ENCODE measurements around the gene C20orf173.
"Not testable (repeated sequence)": the region's sequence is repeated elsewhere in the genome, so short reads cannot be mapped to it uniquely, and the experiment has no call there.

The C20orf173 gene

DNA sequence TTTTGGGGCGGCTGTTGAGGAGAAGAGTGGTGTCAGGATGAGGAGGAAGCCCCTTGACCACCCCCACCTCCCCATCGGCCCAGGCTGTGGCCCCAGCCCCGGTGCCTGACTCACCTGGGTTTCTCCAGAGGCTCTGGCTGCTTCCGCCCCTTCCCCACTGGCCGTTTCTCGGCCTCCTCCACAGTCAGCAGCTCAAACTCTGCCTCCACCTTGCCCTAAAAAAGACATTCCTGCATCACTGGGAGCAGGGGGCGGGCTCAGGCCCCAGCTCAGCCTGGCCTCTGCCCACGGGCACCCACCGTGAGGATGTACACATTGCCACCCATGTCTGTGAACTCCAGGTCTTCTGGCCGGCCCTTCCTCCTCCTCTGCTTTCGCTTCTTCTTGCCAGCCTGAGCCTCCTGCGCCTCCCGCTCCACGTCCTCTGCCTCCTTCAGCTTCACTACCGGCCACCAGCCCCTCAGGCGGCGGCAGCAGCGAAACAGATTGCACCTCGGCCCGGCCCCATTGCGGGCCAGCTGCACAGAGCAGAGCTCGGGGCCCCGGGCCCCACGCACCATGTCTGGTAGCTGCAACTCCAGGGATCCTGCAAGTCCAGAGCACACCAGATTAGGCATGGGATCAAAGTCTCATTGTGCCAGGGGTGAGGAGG is 29.7 kb upstream of the C20orf173 start:
- Mint-ChIP-seq H3K27me3 (ENCODE audit: low read depth) (no peaks in the 10 kb centered on the region), H3K9me3 (no peaks in the 10 kb centered on the region), H3K4me3 (no peak overlapping the region), H3K4me1 (ENCODE audit: low read depth) (no peaks in the 10 kb centered on the region), H3K27ac (no peak overlapping the region), H3K36me3 (ENCODE audit: low read depth) (peaks cover 17% of the 10 kb centered on the region)

DNA sequence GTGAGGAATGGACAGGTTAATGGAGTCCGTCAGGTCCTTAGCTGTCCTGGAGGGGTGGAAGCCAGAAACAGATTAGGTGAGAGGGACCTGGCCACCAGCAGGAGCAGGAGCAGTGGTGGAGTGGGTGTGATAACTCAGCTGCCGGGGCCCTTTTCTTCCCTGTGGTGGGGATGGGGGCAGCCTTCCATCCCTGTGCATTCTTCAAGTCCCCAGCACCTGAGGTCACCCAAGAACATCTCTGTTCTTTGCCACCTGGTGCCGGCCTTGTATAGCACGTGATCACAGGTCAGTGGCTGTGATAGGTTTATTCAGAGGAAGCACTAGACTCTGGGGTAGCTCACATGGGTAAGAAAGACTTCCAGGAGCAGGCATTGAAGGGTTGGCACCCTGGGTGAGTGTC is 29.0 kb upstream of the C20orf173 start:
- no peaks in the 10 kb centered on the region for H3K27me3 Mint-ChIP-seq (ENCODE audit: low read depth)
- H3K4me1 Mint-ChIP-seq (ENCODE audit: low read depth) = no peaks in the 10 kb centered on the region
- H3K4me3 Mint-ChIP-seq = no peak overlapping the region
- no peak overlapping the region for H3K27ac Mint-ChIP-seq
- H3K9me3 Mint-ChIP-seq = no peaks in the 10 kb centered on the region
- H3K36me3 Mint-ChIP-seq (ENCODE audit: low read depth) = peaks cover 17% of the 10 kb centered on the region

DNA sequence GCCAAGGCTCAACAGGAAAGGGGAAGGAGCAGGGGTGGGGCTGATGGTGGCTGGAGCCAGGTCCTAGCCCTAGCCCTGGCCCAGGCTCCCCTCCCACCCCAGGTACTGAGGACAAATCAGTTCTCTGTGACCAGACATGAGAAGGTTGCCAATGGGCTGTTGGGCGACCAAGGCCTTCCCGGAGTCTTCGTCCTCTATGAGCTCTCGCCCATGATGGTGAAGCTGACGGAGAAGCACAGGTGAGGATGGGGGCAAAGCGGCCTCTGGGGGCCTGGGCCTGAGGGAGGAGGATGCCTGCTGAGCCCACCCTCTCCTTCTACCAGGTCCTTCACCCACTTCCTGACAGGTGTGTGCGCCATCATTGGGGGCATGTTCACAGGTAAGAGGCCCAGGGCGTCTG is 27.4 kb upstream of the C20orf173 start:
- no peaks in the 10 kb centered on the region for H3K4me1 Mint-ChIP-seq (ENCODE audit: low read depth)
- H3K27ac Mint-ChIP-seq = no peak overlapping the region
- no peaks in the 10 kb centered on the region for H3K9me3 Mint-ChIP-seq
- H3K27me3 Mint-ChIP-seq (ENCODE audit: low read depth) = no peaks in the 10 kb centered on the region
- no peak overlapping the region for H3K4me3 Mint-ChIP-seq
- H3K36me3 Mint-ChIP-seq (ENCODE audit: low read depth) = peaks cover 17% of the 10 kb centered on the region

- Mint-ChIP-seq H3K36me3 (ENCODE audit: low read depth) (peaks cover 17% of the 10 kb centered on the region), H3K4me1 (ENCODE audit: low read depth) (no peaks in the 10 kb centered on the region), H3K27ac (no peak overlapping the region), H3K9me3 (no peaks in the 10 kb centered on the region), H3K27me3 (ENCODE audit: low read depth) (no peaks in the 10 kb centered on the region), H3K4me3 (no peak overlapping the region)
Measured at GRCh38 chr20:35555951-35556645, 26.6 kb upstream of the C20orf173 start.

- not testable (repeated sequence) for H3K4me1 Mint-ChIP-seq (ENCODE audit: low read depth); H3K4me3 Mint-ChIP-seq; H3K27me3 Mint-ChIP-seq (ENCODE audit: low read depth); H3K9me3 Mint-ChIP-seq; H3K27ac Mint-ChIP-seq
- peaks cover 17% of the 10 kb centered on the region for H3K36me3 Mint-ChIP-seq (ENCODE audit: low read depth)
Measured at GRCh38 chr20:35555461-35555860, 26.0 kb upstream of the C20orf173 start.

- Mint-ChIP-seq H3K4me3 (no peak overlapping the region), H3K9me3 (no peaks in the 10 kb centered on the region), H3K27ac (no peak overlapping the region), H3K27me3 (ENCODE audit: low read depth) (no peaks in the 10 kb centered on the region), H3K36me3 (ENCODE audit: low read depth) (peaks cover 22% of the 10 kb centered on the region), H3K4me1 (ENCODE audit: low read depth) (no peaks in the 10 kb centered on the region)
Measured at GRCh38 chr20:35552914-35553313, 23.5 kb upstream of the C20orf173 start.

DNA sequence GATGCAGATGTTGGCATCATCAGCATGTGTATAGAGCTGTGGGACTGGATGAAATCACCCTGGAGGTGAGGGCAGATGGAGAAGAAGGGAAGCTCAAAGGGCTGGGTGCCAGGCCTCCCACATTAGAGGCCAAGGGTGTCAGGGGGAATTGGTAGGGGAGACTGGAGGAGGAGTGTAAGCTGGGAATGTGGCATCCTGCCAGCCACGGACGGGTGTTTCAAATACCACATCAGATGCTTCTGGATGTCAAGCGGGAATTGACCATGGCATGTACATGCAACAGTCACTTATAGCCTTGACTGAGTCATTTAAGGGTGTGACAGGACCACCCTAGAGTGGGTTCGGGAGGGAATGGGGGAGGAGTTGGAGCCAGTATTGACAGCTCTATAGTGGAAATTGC is 22.1 kb upstream of the C20orf173 start:
- Mint-ChIP-seq H3K9me3 (no peaks in the 10 kb centered on the region), H3K36me3 (ENCODE audit: low read depth) (peaks cover 16% of the 10 kb centered on the region), H3K4me1 (ENCODE audit: low read depth) (no peaks in the 10 kb centered on the region), H3K27me3 (ENCODE audit: low read depth) (no peaks in the 10 kb centered on the region), H3K4me3 (no peak overlapping the region), H3K27ac (no peak overlapping the region)

DNA sequence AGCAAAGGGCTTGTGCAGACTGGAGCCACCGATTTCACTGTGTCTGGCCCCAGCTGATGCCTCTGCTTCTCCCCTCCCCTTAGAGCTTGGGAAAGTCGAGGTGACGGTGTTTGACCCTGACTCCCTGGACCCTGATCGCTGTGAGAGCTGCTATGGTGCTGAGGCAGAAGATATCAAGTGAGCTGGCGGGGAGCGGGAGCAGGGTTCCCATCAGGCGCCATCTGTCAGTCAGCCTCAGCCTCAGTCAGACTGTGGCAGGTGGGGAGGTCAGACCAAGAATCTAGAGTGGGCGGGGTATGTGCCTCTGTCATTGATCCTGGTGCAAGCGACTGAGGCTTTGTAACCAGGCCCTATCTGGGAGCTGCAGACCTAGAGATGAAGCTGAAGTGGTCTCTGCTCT is 17.9 kb upstream of the C20orf173 start:
- no peaks in the 10 kb centered on the region for H3K27me3 Mint-ChIP-seq (ENCODE audit: low read depth)
- H3K4me1 Mint-ChIP-seq (ENCODE audit: low read depth) = peaks cover 5% of the 10 kb centered on the region
- H3K9me3 Mint-ChIP-seq = no peaks in the 10 kb centered on the region
- H3K36me3 Mint-ChIP-seq (ENCODE audit: low read depth) = peaks cover 10% of the 10 kb centered on the region
- no peak overlapping the region for H3K27ac Mint-ChIP-seq
- no peak overlapping the region for H3K4me3 Mint-ChIP-seq

GRCh38 chr20:35546127-35546526 is 16.7 kb upstream of the C20orf173 start:
- H3K27ac Mint-ChIP-seq = no peak overlapping the region
- H3K4me3 Mint-ChIP-seq = no peak overlapping the region
- peaks cover 9% of the 10 kb centered on the region for H3K4me1 Mint-ChIP-seq (ENCODE audit: low read depth)
- H3K27me3 Mint-ChIP-seq (ENCODE audit: low read depth) = no peaks in the 10 kb centered on the region
- no peaks in the 10 kb centered on the region for H3K9me3 Mint-ChIP-seq
- H3K36me3 Mint-ChIP-seq (ENCODE audit: low read depth) = peaks cover 10% of the 10 kb centered on the region

- not testable (repeated sequence) for H3K27ac Mint-ChIP-seq, H3K9me3 Mint-ChIP-seq
- H3K4me1 Mint-ChIP-seq (ENCODE audit: low read depth) = peaks cover 10% of the 10 kb centered on the region
Measured at GRCh38 chr20:35544941-35545340, 15.5 kb upstream of the C20orf173 start.

GRCh38 chr20:35544436-35544835 is 15.0 kb upstream of the C20orf173 start:
- Mint-ChIP-seq H3K4me1 (ENCODE audit: low read depth) (peaks cover 10% of the 10 kb centered on the region), H3K4me3 (no peak overlapping the region), H3K27ac (no peak overlapping the region), H3K9me3 (no peaks in the 10 kb centered on the region), H3K36me3 (ENCODE audit: low read depth) (peaks cover 5% of the 10 kb centered on the region), H3K27me3 (ENCODE audit: low read depth) (no peaks in the 10 kb centered on the region)

More at GRCh38 chr20:35544941-35545340, 15.5 kb upstream of the C20orf173 start:
- H3K27me3 Mint-ChIP-seq (ENCODE audit: low read depth); H3K36me3 Mint-ChIP-seq (ENCODE audit: low read depth); H3K4me3 Mint-ChIP-seq: not testable (repeated sequence)

DNA sequence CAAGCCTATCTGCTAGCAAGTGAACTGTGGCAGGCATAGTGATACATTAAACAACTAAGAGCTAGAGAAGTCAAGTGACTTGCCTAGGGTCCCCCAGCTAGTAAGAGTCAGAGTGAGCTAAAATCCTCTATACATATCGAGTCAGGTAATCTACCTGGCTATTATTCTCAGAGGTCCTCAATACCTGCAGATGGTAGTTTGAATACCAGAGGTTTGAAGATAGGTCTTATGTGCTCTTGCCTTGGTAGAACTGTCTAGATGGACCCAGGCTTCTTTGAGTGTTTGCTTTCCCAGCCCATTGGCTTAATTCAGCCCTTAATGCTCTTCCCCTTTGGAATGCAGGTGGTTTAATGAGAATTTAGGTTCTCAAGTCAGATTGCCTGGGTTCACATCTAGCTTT is 13.5 kb upstream of the C20orf173 start:
- peaks cover 10% of the 10 kb centered on the region for H3K4me1 Mint-ChIP-seq (ENCODE audit: low read depth)
- H3K36me3 Mint-ChIP-seq (ENCODE audit: low read depth) = peaks cover 3% of the 10 kb centered on the region
- H3K4me3 Mint-ChIP-seq = peak overlapping the region; percentile 87
- peak overlapping the region; percentile 85 for H3K27ac Mint-ChIP-seq
- H3K27me3 Mint-ChIP-seq (ENCODE audit: low read depth) = no peaks in the 10 kb centered on the region
- H3K9me3 Mint-ChIP-seq = no peaks in the 10 kb centered on the region

DNA sequence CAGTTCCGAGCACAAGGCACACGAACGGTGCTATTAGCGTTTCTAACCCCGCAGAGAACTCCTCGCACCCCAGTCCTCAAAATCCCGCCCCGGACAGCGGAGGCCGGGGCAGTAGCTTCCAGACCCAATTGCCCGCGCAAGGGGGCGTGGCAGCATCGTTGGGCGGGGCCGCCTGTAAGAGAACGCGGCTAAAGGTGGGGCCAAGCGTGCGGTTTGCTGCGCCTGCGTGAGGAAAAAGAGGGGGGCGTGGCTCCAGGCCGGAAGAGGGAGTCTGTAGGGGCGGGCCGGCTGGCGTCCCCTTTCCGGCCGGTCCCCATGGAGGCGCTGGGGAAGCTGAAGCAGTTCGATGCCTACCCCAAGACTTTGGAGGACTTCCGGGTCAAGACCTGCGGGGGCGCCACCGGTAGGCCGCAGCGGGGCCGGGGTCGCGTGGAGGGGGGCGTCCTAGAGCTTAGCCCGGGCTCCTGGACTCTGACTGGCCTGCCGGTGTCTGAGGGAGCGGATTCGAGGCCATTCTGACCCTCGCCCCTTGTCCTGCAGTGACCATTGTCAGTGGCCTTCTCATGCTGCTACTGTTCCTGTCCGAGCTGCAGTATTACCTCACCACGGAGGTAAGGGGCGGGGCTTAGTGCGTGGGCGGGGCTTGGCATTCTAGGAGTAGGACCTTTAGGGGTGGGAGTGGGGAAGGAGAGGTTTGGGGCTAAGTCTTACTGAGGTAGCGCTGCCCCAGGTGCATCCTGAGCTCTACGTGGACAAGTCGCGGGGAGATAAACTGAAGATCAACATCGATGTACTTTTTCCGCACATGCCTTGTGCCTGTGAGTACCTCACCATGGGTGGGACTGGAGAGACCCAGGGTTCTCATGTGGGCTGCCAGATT is 12.6 kb upstream of the C20orf173 start, which contains the start of gene ERGIC3:
Gene ERGIC3, plus strand, starts transcription at position 296 of the 880 bp plus-strand sequence. Its CDS starts 20 bp downstream, at position 316.
- Mint-ChIP-seq H3K27ac (peak within 1 kb of the TSS; percentile 85), H3K4me3 (peak within 1 kb of the TSS; percentile 87), H3K4me1 (ENCODE audit: low read depth) (peaks cover 10% of the 10 kb centered on the region), H3K27me3 (ENCODE audit: low read depth) (no peaks in the 10 kb centered on the region), H3K36me3 (ENCODE audit: low read depth) (peaks cover 3% of the 10 kb centered on the region), H3K9me3 (no peaks in the 10 kb centered on the region)

DNA sequence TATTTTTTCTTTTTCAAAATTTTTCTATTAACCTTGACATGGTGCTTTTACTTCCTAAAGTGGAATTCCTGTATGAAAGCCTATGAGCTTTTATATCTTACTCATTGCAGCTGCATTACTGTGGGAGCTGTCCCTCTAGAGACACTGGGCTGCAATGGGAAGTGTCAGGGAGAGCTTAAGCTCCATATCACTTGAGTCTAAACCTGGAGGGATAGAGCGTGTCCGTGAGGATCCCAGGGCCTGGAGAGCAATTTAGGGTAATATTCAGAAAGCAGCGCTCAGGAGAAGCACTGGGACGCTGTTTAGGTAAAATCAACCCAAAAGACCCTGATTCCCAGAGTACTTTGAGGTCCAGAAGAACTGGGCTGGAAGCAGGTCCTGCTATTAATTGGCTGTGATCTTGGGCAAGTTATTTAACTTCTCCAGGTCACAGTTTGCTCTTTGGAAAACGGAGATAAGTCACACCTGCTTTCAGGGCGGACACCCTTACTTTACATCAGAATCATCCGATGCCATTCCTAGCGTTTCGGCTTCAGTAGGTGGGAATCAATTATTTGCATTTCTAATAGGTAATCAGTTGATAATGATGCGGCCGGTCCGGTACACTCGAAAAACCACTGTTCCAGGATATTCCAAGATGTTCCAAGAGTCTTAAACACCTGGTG is 11.8 kb upstream of the C20orf173 start:
- Mint-ChIP-seq H3K4me3 (peak overlapping the region; percentile 87), H3K9me3 (no peaks in the 10 kb centered on the region), H3K27ac (no peak overlapping the region), H3K4me1 (ENCODE audit: low read depth) (peaks cover 10% of the 10 kb centered on the region), H3K36me3 (ENCODE audit: low read depth) (peaks cover 3% of the 10 kb centered on the region), H3K27me3 (ENCODE audit: low read depth) (no peaks in the 10 kb centered on the region)

All from T-helper 1 cell treated with Interleukin-12 subunit alpha and Interleukin-12 subunit beta and Interleukin-4 antibody, amounts not matched to agents 30 μg/mL and 1 μg/mL, for 36 hours (primary cell).